ENCODE data around the gene C1orf56.
A peak's percentile ranks its signal among the peaks of the same experiment; 100 is the strongest.

GRCh38 chr1:151060007-151060656 is 12.6 kb downstream of the C1orf56 start, which contains the start of gene MLLT11:
- TF ChIP-seq POLR2A (IDR thresholded peaks at IDR 0.05; ENCODE audit: low read depth, low read length) (peak; percentile 57), MAX (IDR thresholded peaks at IDR 0.05; ENCODE audit: insufficient read depth, insufficient read length) (no peak), EZH2 (IDR thresholded peaks at IDR 0.05; ENCODE audit: borderline replicate concordance, low read depth, low read length, severe bottlenecking) (no peak), GATA2 (IDR thresholded peaks at IDR 0.05; ENCODE audit: insufficient read depth, insufficient read length, low read depth, low read length) (no peak), JUN (IDR thresholded peaks at IDR 0.05; ENCODE audit: borderline replicate concordance, insufficient read depth, insufficient read length, low read depth) (no peak)
- TF ChIP-seq, protein P1, sequence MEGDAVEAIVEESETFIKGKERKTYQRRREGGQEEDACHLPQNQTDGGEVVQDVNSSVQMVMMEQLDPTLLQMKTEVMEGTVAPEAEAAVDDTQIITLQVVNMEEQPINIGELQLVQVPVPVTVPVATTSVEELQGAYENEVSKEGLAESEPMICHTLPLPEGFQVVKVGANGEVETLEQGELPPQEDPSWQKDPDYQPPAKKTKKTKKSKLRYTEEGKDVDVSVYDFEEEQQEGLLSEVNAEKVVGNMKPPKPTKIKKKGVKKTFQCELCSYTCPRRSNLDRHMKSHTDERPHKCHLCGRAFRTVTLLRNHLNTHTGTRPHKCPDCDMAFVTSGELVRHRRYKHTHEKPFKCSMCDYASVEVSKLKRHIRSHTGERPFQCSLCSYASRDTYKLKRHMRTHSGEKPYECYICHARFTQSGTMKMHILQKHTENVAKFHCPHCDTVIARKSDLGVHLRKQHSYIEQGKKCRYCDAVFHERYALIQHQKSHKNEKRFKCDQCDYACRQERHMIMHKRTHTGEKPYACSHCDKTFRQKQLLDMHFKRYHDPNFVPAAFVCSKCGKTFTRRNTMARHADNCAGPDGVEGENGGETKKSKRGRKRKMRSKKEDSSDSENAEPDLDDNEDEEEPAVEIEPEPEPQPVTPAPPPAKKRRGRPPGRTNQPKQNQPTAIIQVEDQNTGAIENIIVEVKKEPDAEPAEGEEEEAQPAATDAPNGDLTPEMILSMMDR (IDR thresholded peaks at IDR 0.05; ENCODE audit: extremely low read depth in 1 of 2, insufficient read depth in 1 of 2, low read depth in 1 of 2, low read length in 2 of 2), result no peak

Measured in endothelial cell of umbilical vein (primary cell).